ENCODE measurements around the gene SPRED1.

Gene SPRED1

GRCh38 chr15:38281031-38281430 lies 28.4 kb downstream of the SPRED1 start:
- DNase-seq (ENCODE audit: low read depth in 3 of 3): no peak

- DNase-seq (ENCODE audit: low read depth in 3 of 3): no peak
Measured at GRCh38 chr15:38283010-38283409, 30.4 kb downstream of the SPRED1 start.

- DNase-seq (ENCODE audit: low read depth in 3 of 3): no peak
Measured at GRCh38 chr15:38285456-38285855, 32.8 kb downstream of the SPRED1 start.

- no peak for DNase-seq (ENCODE audit: low read depth in 3 of 3)
Measured at GRCh38 chr15:38294126-38294525, 41.5 kb downstream of the SPRED1 start.

GRCh38 chr15:38297623-38298388 lies 45.2 kb downstream of the SPRED1 start:
- no peak for DNase-seq (ENCODE audit: low read depth in 3 of 3)

GRCh38 chr15:38299216-38299615 lies 46.6 kb downstream of the SPRED1 start:
- no peak for DNase-seq (ENCODE audit: low read depth in 3 of 3)

GRCh38 chr15:38300395-38300794 lies 47.8 kb downstream of the SPRED1 start:
- DNase-seq (ENCODE audit: low read depth in 3 of 3): no peak

GRCh38 chr15:38304481-38304880 lies 51.8 kb downstream of the SPRED1 start:
- DNase-seq (ENCODE audit: low read depth in 3 of 3): no peak

GRCh38 chr15:38307251-38307650 lies 54.6 kb downstream of the SPRED1 start:
- DNase-seq (ENCODE audit: low read depth in 3 of 3): no peak

- no peak for DNase-seq (ENCODE audit: low read depth in 3 of 3)
Measured at GRCh38 chr15:38307861-38308641, 55.4 kb downstream of the SPRED1 start.

- DNase-seq (ENCODE audit: low read depth in 3 of 3): no peak
Measured at GRCh38 chr15:38308797-38309196, 56.2 kb downstream of the SPRED1 start.

GRCh38 chr15:38312190-38312589 lies 59.6 kb downstream of the SPRED1 start:
- no peak for DNase-seq (ENCODE audit: low read depth in 3 of 3)

GRCh38 chr15:38316311-38316710 lies 63.7 kb downstream of the SPRED1 start:
- DNase-seq (ENCODE audit: low read depth in 3 of 3): no peak

GRCh38 chr15:38320181-38320580 lies 67.5 kb downstream of the SPRED1 start:
- DNase-seq (ENCODE audit: low read depth in 3 of 3): no peak

- DNase-seq (ENCODE audit: low read depth in 3 of 3): no peak
Measured at GRCh38 chr15:38320866-38321265, 68.2 kb downstream of the SPRED1 start.

GRCh38 chr15:38323895-38324294 lies 71.3 kb downstream of the SPRED1 start:
- DNase-seq (ENCODE audit: low read depth in 3 of 3): no peak

- DNase-seq (ENCODE audit: low read depth in 3 of 3): no peak
Measured at GRCh38 chr15:38324939-38325647, 72.5 kb downstream of the SPRED1 start.

GRCh38 chr15:38325648-38325990 lies 73.0 kb downstream of the SPRED1 start:
- DNase-seq (ENCODE audit: low read depth in 3 of 3): no peak

- DNase-seq (ENCODE audit: low read depth in 3 of 3): no peak
Measured at GRCh38 chr15:38332711-38333110, 80.1 kb downstream of the SPRED1 start.

GRCh38 chr15:38335116-38335515 lies 82.5 kb downstream of the SPRED1 start:
- no peak for DNase-seq (ENCODE audit: low read depth in 3 of 3)

GRCh38 chr15:38344351-38344750 lies 91.7 kb downstream of the SPRED1 start:
- DNase-seq (ENCODE audit: low read depth in 3 of 3): no peak

GRCh38 chr15:38349251-38349650 lies 96.6 kb downstream of the SPRED1 start:
- DNase-seq (ENCODE audit: low read depth in 3 of 3): no peak

GRCh38 chr15:38351466-38351865 lies 98.8 kb downstream of the SPRED1 start:
- no peak for DNase-seq (ENCODE audit: low read depth in 3 of 3)

Data from stimulated activated CD4-positive, alpha-beta T cell treated with anti-CD3 and anti-CD28 coated beads, TNF-alpha, amount 100 ng/mL, for 48 hours (primary cell).